CD8-positive, alpha-beta memory T cell (primary cell): ENCODE data around the gene ZYG11A. TPM values are rescaled to one million over a fixed set of nuclear protein-coding genes. Genes with fewer than 3 reads are reported as not detected.
A peak's percentile ranks its signal among the peaks of the same experiment; 100 is the strongest.
"Not testable (repeated sequence)": the region's sequence is repeated elsewhere in the genome, so short reads cannot be mapped to it uniquely, and the experiment has no call there.

Source experiments
- CTCF ChIA-PET: fragments of 350-600 bp; sonication (Branson Sonifier 250); formaldehyde crosslinking; loops from one replicate; lab custom pipeline; 2021; ENCODE audit warnings: antibody characterized with exemption; lab: Charles Lee
- POLR2A ChIA-PET: fragments of 350-600 bp; sonication (Branson Sonifier 250); formaldehyde crosslinking; loops from one replicate; lab custom pipeline; 2021; ENCODE audit warnings: antibody characterized with exemption; lab: Charles Lee
- DNase-seq, 5 donors: peaks; one replicate each; pipeline versions ENCODE4 v3.0.0 to v3.0.0-alpha.2; 2020 to 2022; ENCODE audit warnings: mixed read lengths in 1 of 5
- H3K27ac ChIP-seq: one replicate; pipeline ENCODE4 v1.7.0; 2013; ENCODE audit warnings: low read depth, mild to moderate bottlenecking, low read length, moderate library complexity
- H3K27me3 ChIP-seq: 2 replicates; pipeline ENCODE4 v1.7.0; 2013; ENCODE audit warnings: low read length, mild to moderate bottlenecking; ENCODE audit not compliant: insufficient read depth, poor library complexity, severe bottlenecking
- H3K36me3 ChIP-seq: 2 replicates; pipeline ENCODE4 v1.7.0; 2013; ENCODE audit warnings: mild to moderate bottlenecking, low read length, moderate library complexity; ENCODE audit not compliant: insufficient read depth
- H3K4me1 ChIP-seq: 2 replicates; pipeline ENCODE4 v1.7.0; 2013; ENCODE audit warnings: mild to moderate bottlenecking, low read length, moderate library complexity; ENCODE audit not compliant: insufficient read depth
- H3K4me3 ChIP-seq: 2 replicates; pipeline ENCODE4 v1.7.0; 2013; ENCODE audit warnings: mild to moderate bottlenecking, low read length
- H3K9me3 ChIP-seq: 2 replicates; pipeline ENCODE4 v1.7.0; 2013; ENCODE audit warnings: mild to moderate bottlenecking, low read length
- H3K27ac Mint-ChIP-seq, 8 donors: one replicate each; pipeline ENCODE4 v1.8.0; 2020 to 2021; ENCODE audit warnings: mixed read lengths in 8 of 8, mild to moderate bottlenecking in 6 of 8, inconsistent platforms in 3 of 8, moderate library complexity in 3 of 8
- H3K27me3 Mint-ChIP-seq, 2 donors: one replicate each; pipeline ENCODE4 v1.8.0; 2020 to 2021; ENCODE audit warnings: mixed read lengths in 2 of 2, mild to moderate bottlenecking in 1 of 2, moderate library complexity in 1 of 2
- H3K36me3 Mint-ChIP-seq, 3 donors: one replicate each; pipeline ENCODE4 v1.8.0; 2020 to 2021; ENCODE audit warnings: mixed read lengths in 3 of 3, inconsistent platforms in 1 of 3, mild to moderate bottlenecking in 1 of 3
- H3K4me1 Mint-ChIP-seq, 3 donors: one replicate each; pipeline ENCODE4 v1.8.0; 2020 to 2021; ENCODE audit warnings: mixed read lengths in 3 of 3, inconsistent platforms in 1 of 3, mild to moderate bottlenecking in 1 of 3
- H3K4me3 Mint-ChIP-seq, 7 donors: one replicate each; pipeline ENCODE4 v1.8.0; 2020 to 2021; ENCODE audit warnings: mixed read lengths in 7 of 7, mild to moderate bottlenecking in 6 of 7, moderate library complexity in 4 of 7, inconsistent platforms in 2 of 7
- H3K9me3 Mint-ChIP-seq, 5 donors: one replicate each; pipeline ENCODE4 v1.8.0; 2020 to 2022; ENCODE audit warnings: mixed read lengths in 5 of 5, mild to moderate bottlenecking in 3 of 5, moderate library complexity in 2 of 5, inconsistent platforms in 1 of 5
- polyA plus RNA-seq: library from polyadenylated mRNA; unstranded; fragments of 300-500 nt; fragmentation: Illumina TruSeq; gene quantifications from one replicate; pipeline ENCODE4 v1.2.3, GENCODE V29; 2021
- total RNA-seq, 2 experiments: library from RNA; stranded (reverse); gene quantifications; one replicate each; pipeline ENCODE4 v1.2.3, GENCODE V29; 2021

The ZYG11A gene
- total and polyA plus RNA-seq, 3 experiments from 2014 or later = 0.04 to 0.07 TPM; not detected in 1

GRCh38 chr1:52856026-52856425, 13.5 kb downstream of the ZYG11A start:
- Mint-ChIP-seq H3K27ac (no peak overlapping the region), H3K4me1 (no peaks in the 10 kb centered on the region), H3K9me3 (no peaks in the 10 kb centered on the region), H3K27me3 (peaks cover 4 to 10% of the 10 kb centered on the region in 2 donors), H3K36me3 (no peaks in the 10 kb centered on the region), H3K4me3 (no peak overlapping the region)
- H3K4me1 ChIP-seq = no peaks in the 10 kb centered on the region
- DNase-seq = no peak
- POLR2A ChIA-PET = no interaction called here
- CTCF ChIA-PET = no interaction called here
- H3K27ac ChIP-seq = no peak overlapping the region
- no peaks in the 10 kb centered on the region for H3K9me3 ChIP-seq
- no peaks in the 10 kb centered on the region for H3K36me3 ChIP-seq
- no peaks in the 10 kb centered on the region for H3K27me3 ChIP-seq
- H3K4me3 ChIP-seq = no peak overlapping the region

GRCh38 chr1:52857443-52857842, 14.9 kb downstream of the ZYG11A start:
- H3K9me3 Mint-ChIP-seq = no peaks in the 10 kb centered on the region
- H3K4me3 Mint-ChIP-seq = no peak overlapping the region
- Histone ChIP-seq H3K27me3 (no peaks in the 10 kb centered on the region), H3K9me3 (no peaks in the 10 kb centered on the region), H3K27ac (no peak overlapping the region), H3K4me1 (no peaks in the 10 kb centered on the region), H3K4me3 (no peak overlapping the region), H3K36me3 (no peaks in the 10 kb centered on the region)
- ChIA-PET CTCF (no interaction called here), POLR2A (interaction anchor here (0.5 kb wide), 1 partner anchor 521 kb away, joined by 4 read pairs; no protein-coding TSS in a partner anchor)
- no peaks in the 10 kb centered on the region for H3K36me3 Mint-ChIP-seq
- no peaks in the 10 kb centered on the region for H3K4me1 Mint-ChIP-seq
- H3K27me3 Mint-ChIP-seq = peaks cover 0 to 7% of the 10 kb centered on the region in 2 donors
- DNase-seq = no peak
- no peak overlapping the region for H3K27ac Mint-ChIP-seq

GRCh38 chr1:52862666-52863458, 20.3 kb downstream of the ZYG11A start:
- Histone ChIP-seq H3K4me3 (no peak overlapping the region), H3K9me3 (no peaks in the 10 kb centered on the region), H3K36me3 (no peaks in the 10 kb centered on the region), H3K27ac (no peak overlapping the region), H3K4me1 (no peaks in the 10 kb centered on the region), H3K27me3 (no peaks in the 10 kb centered on the region)
- DNase-seq = no peak
- peaks cover 4 to 5% of the 10 kb centered on the region in 2 donors for H3K27me3 Mint-ChIP-seq
- no peak overlapping the region for H3K4me3 Mint-ChIP-seq
- no peaks in the 10 kb centered on the region for H3K4me1 Mint-ChIP-seq
- ChIA-PET CTCF (no interaction called here), POLR2A (no interaction called here)
- H3K36me3 Mint-ChIP-seq = no peaks in the 10 kb centered on the region
- no peaks in the 10 kb centered on the region for H3K9me3 Mint-ChIP-seq
- H3K27ac Mint-ChIP-seq = no peak overlapping the region

GRCh38 chr1:52867087-52867863, 24.7 kb downstream of the ZYG11A start:
- H3K4me1 Mint-ChIP-seq = no peaks in the 10 kb centered on the region
- no peaks in the 10 kb centered on the region for H3K9me3 ChIP-seq
- no peaks in the 10 kb centered on the region for H3K9me3 Mint-ChIP-seq
- ChIA-PET CTCF (no interaction called here), POLR2A (no interaction called here)
- H3K36me3 ChIP-seq = no peaks in the 10 kb centered on the region
- no peaks in the 10 kb centered on the region for H3K36me3 Mint-ChIP-seq
- peak overlapping the region in 1 of 8 donors; percentile 75 for H3K27ac Mint-ChIP-seq
- H3K27me3 Mint-ChIP-seq = peaks cover 7 to 16% of the 10 kb centered on the region in 2 donors
- no peak for DNase-seq
- H3K4me3 Mint-ChIP-seq = no peak overlapping the region
- H3K27me3 ChIP-seq = no peaks in the 10 kb centered on the region
- H3K4me3 ChIP-seq = no peak overlapping the region
- H3K27ac ChIP-seq = no peak overlapping the region
- H3K4me1 ChIP-seq = no peaks in the 10 kb centered on the region

GRCh38 chr1:52869727-52870126, 27.2 kb downstream of the ZYG11A start:
- H3K27ac Mint-ChIP-seq, H3K4me3 Mint-ChIP-seq, POLR2A ChIA-PET, H3K9me3 ChIP-seq, H3K36me3 ChIP-seq, H3K4me3 ChIP-seq, H3K27ac ChIP-seq, H3K4me1 Mint-ChIP-seq, H3K9me3 Mint-ChIP-seq, H3K36me3 Mint-ChIP-seq, CTCF ChIA-PET, H3K27me3 ChIP-seq, H3K4me1 ChIP-seq, DNase-seq: not testable (repeated sequence)
- peaks cover 4 to 18% of the 10 kb centered on the region in 2 donors for H3K27me3 Mint-ChIP-seq

- Histone ChIP-seq H3K4me3 (no peak overlapping the region), H3K4me1 (no peaks in the 10 kb centered on the region), H3K27ac (no peak overlapping the region), H3K27me3 (no peaks in the 10 kb centered on the region), H3K9me3 (no peaks in the 10 kb centered on the region), H3K36me3 (no peaks in the 10 kb centered on the region)
- no peaks in the 10 kb centered on the region for H3K4me1 Mint-ChIP-seq
- peaks cover 0 to 9% of the 10 kb centered on the region in 2 donors for H3K27me3 Mint-ChIP-seq
- H3K4me3 Mint-ChIP-seq = no peak overlapping the region
- POLR2A ChIA-PET = no interaction called here
- no peaks in the 10 kb centered on the region for H3K9me3 Mint-ChIP-seq
- no peaks in the 10 kb centered on the region for H3K36me3 Mint-ChIP-seq
- CTCF ChIA-PET = no interaction called here
- no peak for DNase-seq
- no peak overlapping the region for H3K27ac Mint-ChIP-seq
Measured at GRCh38 chr1:52876843-52877242, 34.3 kb downstream of the ZYG11A start.

- CTCF ChIA-PET = no interaction called here
- Mint-ChIP-seq H3K27ac (no peak overlapping the region), H3K9me3 (no peaks in the 10 kb centered on the region), H3K36me3 (no peaks in the 10 kb centered on the region), H3K27me3 (peaks cover 0 to 8% of the 10 kb centered on the region in 2 donors), H3K4me1 (no peaks in the 10 kb centered on the region), H3K4me3 (no peak overlapping the region)
- Histone ChIP-seq H3K4me1 (no peaks in the 10 kb centered on the region), H3K27me3 (no peaks in the 10 kb centered on the region), H3K36me3 (no peaks in the 10 kb centered on the region), H3K27ac (no peak overlapping the region), H3K9me3 (no peaks in the 10 kb centered on the region), H3K4me3 (no peak overlapping the region)
- no peak for DNase-seq
- POLR2A ChIA-PET = no interaction called here
Measured at GRCh38 chr1:52877554-52877953, 35.0 kb downstream of the ZYG11A start.

GRCh38 chr1:52880206-52880605, 37.6 kb downstream of the ZYG11A start:
- CTCF ChIA-PET = no interaction called here
- H3K36me3 Mint-ChIP-seq = peaks cover 0 to 2% (median 0%) of the 10 kb centered on the region in 3 donors
- H3K9me3 Mint-ChIP-seq = no peaks in the 10 kb centered on the region
- no peak overlapping the region for H3K4me3 ChIP-seq
- POLR2A ChIA-PET = no interaction called here
- no peaks in the 10 kb centered on the region for H3K4me1 ChIP-seq
- H3K27me3 ChIP-seq = no peaks in the 10 kb centered on the region
- no peaks in the 10 kb centered on the region for H3K9me3 ChIP-seq
- no peak overlapping the region for H3K27ac ChIP-seq
- no peak for DNase-seq
- H3K27ac Mint-ChIP-seq = peak overlapping the region in 1 of 8 donors; percentile 85
- no peak overlapping the region for H3K4me3 Mint-ChIP-seq
- no peaks in the 10 kb centered on the region for H3K27me3 Mint-ChIP-seq
- H3K36me3 ChIP-seq = no peaks in the 10 kb centered on the region
- H3K4me1 Mint-ChIP-seq = no peaks in the 10 kb centered on the region
